Ectodermal cell (in vitro differentiated cells): Measurements from ENCODE around the gene TGFBR3.

ENCODE experiments used
- H3K27ac ChIP-seq: 2 replicates; pipeline ENCODE4 v1.7.0; 2013; ENCODE audit warnings: mild to moderate bottlenecking, low read depth, low read length; ENCODE audit not compliant: insufficient read depth, poor library complexity, severe bottlenecking
- H3K27me3 ChIP-seq: 2 replicates; pipeline ENCODE4 v1.7.0; 2013; ENCODE audit warnings: mild to moderate bottlenecking, low read length; ENCODE audit not compliant: insufficient read depth, control insufficient read depth, poor library complexity, severe bottlenecking
- H3K36me3 ChIP-seq: one replicate; pipeline ENCODE4 v1.7.0; 2013; ENCODE audit warnings: low read length; ENCODE audit not compliant: control insufficient read depth, insufficient read depth
- H3K4me1 ChIP-seq: one replicate; pipeline ENCODE4 v1.7.0; 2013; ENCODE audit warnings: low read length; ENCODE audit not compliant: control insufficient read depth, insufficient read depth
- H3K4me3 ChIP-seq: 2 replicates; pipeline ENCODE4 v1.7.0; 2013; ENCODE audit warnings: low read depth, low read length, control low read depth; ENCODE audit not compliant: insufficient read depth
- H3K9me3 ChIP-seq: 2 replicates; pipeline ENCODE4 v1.7.0; 2013; ENCODE audit warnings: mild to moderate bottlenecking, low read length, moderate library complexity; ENCODE audit not compliant: control insufficient read depth
- WGBS, 2 experiments: methylation state at CpG; one replicate each; pipeline ENCODE4 v1.1.7; 2013; ENCODE audit warnings: missing lambda C conversion rate in 2 of 2; 5-methylcytosine and 5-hydroxymethylcytosine counted together

The TGFBR3 gene

DNA sequence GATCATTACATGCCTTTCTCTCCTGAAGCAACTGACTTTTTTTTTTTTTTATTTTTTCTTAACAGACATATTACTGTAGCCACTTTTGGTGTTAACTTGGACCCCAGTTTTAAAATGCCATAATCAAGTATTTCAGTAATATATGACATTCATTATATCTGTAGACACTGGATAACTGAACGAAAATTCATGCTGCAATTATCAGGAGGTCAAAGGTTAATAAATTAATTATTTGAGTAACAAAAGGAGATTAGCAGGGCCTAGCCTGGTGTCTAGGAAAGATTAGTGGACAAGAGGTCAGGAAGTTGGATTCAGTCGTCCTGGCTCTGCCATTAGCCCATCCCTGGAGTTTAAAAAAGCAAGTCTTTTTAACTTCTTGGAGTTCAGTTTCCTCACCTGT, 168.1 kb downstream of the TGFBR3 start:
- WGBS, 2 experiments = 89 to 90% methylated on average over 2 of the region's 2 CpGs

DNA sequence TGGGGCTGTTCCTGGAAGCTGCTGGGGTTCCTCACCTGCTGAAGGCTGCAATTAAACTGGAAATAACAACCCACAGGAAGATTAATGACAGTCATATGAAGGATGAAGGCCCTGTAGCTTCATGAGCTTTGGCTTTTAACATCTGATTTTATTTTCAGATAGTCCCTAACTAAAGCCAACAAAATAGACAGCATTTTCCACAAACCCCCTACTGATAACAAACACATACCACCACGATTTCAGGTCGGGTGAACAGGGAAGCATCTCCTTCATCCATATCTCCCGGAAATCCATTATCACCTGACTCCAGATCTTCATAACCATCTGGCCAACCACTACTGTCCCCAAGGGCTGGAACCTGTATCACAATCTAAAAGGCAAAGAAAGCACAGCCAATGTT, 169.6 kb downstream of the TGFBR3 start:
- H3K36me3 ChIP-seq = peaks cover 14% of the 10 kb centered on the region
- H3K4me3 ChIP-seq = no peak overlapping the region
- no peaks in the 10 kb centered on the region for H3K9me3 ChIP-seq
- WGBS, 2 experiments = 90 to 94% methylated on average over 3 of the region's 3 CpGs
- H3K27ac ChIP-seq = no peak overlapping the region
- peaks cover 5% of the 10 kb centered on the region for H3K4me1 ChIP-seq
- H3K27me3 ChIP-seq = no peaks in the 10 kb centered on the region

More for the DNA sequence above, 168.1 kb downstream of the TGFBR3 start:
- H3K27me3 ChIP-seq = no peaks in the 10 kb centered on the region
- H3K4me3 ChIP-seq = no peak overlapping the region
- H3K9me3 ChIP-seq = no peaks in the 10 kb centered on the region
- H3K27ac ChIP-seq = no peak overlapping the region
- H3K4me1 ChIP-seq = peaks cover 5% of the 10 kb centered on the region
- peaks cover 15% of the 10 kb centered on the region for H3K36me3 ChIP-seq

DNA sequence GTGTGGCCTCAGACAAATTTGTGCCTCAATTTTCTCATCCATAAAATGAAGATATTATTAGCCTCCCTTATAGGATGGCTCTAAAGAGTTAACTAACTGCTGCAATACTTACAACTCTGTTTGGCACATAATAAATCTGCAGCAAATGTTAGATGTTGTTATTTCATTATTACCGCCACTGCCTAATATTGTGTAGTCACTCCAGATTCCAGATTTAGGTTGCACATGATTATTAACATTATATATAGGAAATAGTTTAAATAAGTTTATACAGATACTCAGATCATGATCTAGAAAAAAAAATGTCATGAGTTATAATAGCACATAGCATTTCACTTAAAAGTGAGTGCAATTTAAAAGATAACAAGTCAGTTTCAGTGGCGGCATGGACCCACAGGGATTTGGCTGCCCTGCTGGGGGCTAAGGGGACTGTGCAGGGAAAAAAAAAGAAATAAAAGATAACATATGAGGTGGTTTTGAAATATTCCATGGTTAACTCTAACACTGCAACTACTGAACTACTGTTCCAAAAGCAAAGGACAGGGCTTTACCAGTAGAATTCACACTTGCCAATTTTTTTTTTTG, 170.4 kb downstream of the TGFBR3 start:
- no peaks in the 10 kb centered on the region for H3K27me3 ChIP-seq
- H3K36me3 ChIP-seq = peaks cover 11% of the 10 kb centered on the region
- 94 to 100% methylated on average over 1 of the region's 2 CpGs for WGBS, 2 experiments
- H3K4me1 ChIP-seq = peaks cover 5% of the 10 kb centered on the region
- H3K9me3 ChIP-seq = no peaks in the 10 kb centered on the region
- no peak overlapping the region for H3K4me3 ChIP-seq
- no peak overlapping the region for H3K27ac ChIP-seq

DNA sequence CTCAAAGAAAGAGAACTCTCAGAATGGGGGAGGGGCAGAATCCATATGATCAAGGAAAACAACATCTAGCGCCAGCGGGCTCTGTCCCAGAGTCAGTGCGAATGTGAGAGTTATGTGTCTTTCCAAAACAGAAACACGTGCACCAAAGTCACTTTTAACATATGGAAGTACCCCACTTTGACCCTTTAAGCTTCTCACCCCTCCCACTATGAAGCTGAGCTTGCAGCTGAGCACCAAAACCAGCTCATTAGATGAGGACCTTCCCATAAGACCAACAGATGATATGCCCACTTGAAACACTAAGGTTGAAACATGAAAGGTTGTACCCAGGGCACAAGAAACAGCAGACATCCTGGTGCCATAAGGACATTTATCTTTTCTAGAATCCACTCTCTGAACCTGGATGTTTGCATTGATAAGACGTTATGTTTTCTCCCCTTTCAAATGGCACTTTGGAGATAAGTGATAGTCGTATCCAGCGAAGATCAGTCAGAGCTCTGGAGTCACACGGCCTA, 171.0 kb downstream of the TGFBR3 start:
- 92 to 94% methylated on average over 8 of the region's 8 CpGs for WGBS, 2 experiments
- H3K4me1 ChIP-seq = peaks cover 5% of the 10 kb centered on the region

DNA sequence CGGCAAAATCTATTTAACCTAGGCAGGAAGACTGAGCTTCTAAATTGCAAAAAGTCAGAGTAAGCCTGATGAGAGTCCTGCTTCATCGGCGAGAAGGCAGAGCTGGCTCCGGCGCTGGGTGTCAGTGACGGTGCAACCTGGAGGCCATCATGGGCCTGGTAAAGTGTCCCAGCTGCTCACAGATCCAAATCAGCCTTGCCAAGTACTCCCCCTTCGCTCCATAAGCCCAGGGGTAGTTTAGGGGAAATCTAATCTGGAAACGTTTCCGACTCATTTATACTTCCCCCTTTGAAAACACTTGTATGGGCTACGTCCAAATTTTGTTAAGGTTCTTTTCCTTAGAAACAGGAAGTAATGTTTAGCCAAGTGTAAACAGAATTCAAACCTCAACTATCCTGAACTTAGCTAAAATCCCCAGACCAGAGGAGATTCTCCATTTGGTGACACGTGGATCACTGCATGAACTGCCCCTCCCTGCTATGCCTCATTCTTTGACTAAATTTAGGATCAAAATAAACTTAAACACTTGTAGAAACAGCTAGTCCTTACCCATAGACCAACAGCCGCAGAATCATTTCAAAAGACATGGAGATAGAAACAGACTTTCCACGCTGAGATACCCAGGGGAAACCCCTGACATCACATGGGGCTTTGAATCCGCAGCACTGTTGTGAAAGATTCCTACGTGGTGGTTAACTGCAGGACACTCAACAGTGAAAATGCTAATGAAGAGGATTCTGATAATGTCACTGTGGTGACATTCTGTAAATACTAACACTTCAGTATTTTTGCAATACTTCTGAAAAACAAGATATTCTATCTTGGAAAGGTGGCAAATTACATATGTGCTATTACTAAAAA, 172.7 kb downstream of the TGFBR3 start:
- H3K27ac ChIP-seq = no peak overlapping the region
- no peak overlapping the region for H3K4me3 ChIP-seq

More for the DNA sequence above, 171.0 kb downstream of the TGFBR3 start:
- Histone ChIP-seq H3K9me3 (no peaks in the 10 kb centered on the region), H3K27me3 (no peaks in the 10 kb centered on the region), H3K4me3 (no peak overlapping the region), H3K27ac (no peak overlapping the region), H3K36me3 (peaks cover 11% of the 10 kb centered on the region)

DNA sequence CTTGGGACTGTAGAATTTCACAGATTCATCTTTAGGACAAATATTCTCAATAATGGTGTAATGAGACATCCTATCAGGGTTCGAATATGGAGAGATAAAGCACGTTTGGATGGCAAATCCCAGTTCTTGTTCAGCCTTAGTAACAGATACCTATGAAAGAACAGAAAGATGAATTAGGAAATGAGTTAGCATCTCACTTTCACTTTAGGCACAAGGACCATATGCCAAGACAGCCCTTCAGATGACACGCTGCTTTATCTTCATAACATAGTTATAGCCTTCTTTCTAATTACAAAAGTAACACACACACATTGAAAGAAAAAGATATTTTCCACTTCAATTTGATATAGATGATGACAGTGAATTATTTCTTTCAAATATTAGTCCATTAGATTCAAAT, 173.6 kb downstream of the TGFBR3 start:
- no peak overlapping the region for H3K4me3 ChIP-seq
- H3K4me1 ChIP-seq = peaks cover 5% of the 10 kb centered on the region
- H3K27ac ChIP-seq = no peak overlapping the region
- H3K36me3 ChIP-seq = no peaks in the 10 kb centered on the region
- no peaks in the 10 kb centered on the region for H3K9me3 ChIP-seq
- no peaks in the 10 kb centered on the region for H3K27me3 ChIP-seq
- WGBS, 2 experiments = 94 to 96% methylated on average over 3 of the region's 3 CpGs

More for the DNA sequence above, 172.7 kb downstream of the TGFBR3 start:
- WGBS, 2 experiments = 64 to 70% methylated on average over 15 of the region's 15 CpGs
- H3K27me3 ChIP-seq = no peaks in the 10 kb centered on the region
- no peaks in the 10 kb centered on the region for H3K36me3 ChIP-seq
- H3K9me3 ChIP-seq = no peaks in the 10 kb centered on the region
- H3K4me1 ChIP-seq = peaks cover 5% of the 10 kb centered on the region

DNA sequence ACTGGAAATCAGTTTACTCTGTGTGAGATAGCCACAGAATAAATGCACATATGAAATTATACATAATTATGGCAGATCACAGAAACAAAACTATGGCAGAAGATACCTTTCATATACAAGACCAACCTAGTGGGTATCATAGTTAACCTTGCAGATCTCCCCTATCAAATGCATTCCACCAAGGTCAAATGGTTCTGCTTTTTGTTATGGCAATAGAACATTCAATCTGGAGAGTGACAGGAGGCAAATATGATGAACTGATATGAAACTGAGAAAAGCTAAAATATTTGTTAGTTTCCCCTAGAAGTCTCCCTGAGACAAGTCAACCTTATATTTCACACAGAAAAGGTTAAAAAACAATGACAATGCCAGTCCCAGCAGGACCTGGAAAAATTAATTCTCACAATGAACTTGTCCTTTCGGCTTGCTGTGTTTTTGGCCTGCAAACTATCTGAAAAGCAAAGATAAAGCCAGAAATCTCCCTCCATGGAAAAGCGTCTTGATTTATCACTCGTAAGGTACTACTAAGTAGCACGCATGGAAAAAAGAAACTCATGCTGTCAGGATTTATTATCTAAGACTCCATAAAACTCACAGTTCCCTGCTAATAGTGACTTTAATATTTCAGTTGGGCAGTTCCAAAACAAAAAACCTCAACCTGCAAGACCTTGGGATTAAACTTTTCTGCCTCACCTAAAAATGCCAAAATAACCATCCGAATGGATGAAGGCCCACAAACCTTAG, 174.3 kb downstream of the TGFBR3 start:
- WGBS, 2 experiments = 95% methylated on average over 5 of the region's 5 CpGs
- H3K4me1 ChIP-seq = peaks cover 5% of the 10 kb centered on the region
- H3K36me3 ChIP-seq = no peaks in the 10 kb centered on the region
- no peaks in the 10 kb centered on the region for H3K9me3 ChIP-seq
- no peak overlapping the region for H3K27ac ChIP-seq
- no peaks in the 10 kb centered on the region for H3K27me3 ChIP-seq
- no peak overlapping the region for H3K4me3 ChIP-seq

DNA sequence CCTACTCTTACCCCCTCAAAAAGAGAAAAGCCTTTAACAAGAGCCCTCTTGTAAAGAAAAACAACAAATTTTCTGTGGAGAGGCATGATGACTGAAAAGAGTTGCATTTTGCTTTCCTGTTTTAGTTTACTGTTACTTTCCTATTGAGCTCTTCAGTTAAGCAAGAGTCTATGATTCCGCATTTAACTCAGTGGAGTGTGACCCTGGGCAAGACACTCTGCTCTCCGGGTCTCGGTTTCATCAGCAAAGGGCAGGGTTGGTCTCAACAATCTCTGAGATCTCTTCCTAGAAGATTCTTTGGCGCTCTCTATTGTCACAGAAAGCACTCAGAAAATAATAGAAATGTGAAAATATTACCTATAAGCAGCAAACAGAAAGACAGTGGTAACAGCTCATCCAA, 175.7 kb downstream of the TGFBR3 start:
- no peaks in the 10 kb centered on the region for H3K36me3 ChIP-seq
- H3K9me3 ChIP-seq = no peaks in the 10 kb centered on the region
- H3K4me3 ChIP-seq = no peak overlapping the region
- peaks cover 5% of the 10 kb centered on the region for H3K4me1 ChIP-seq
- H3K27me3 ChIP-seq = no peaks in the 10 kb centered on the region
- H3K27ac ChIP-seq = no peak overlapping the region
- 77 to 86% methylated on average over 4 of the region's 4 CpGs for WGBS, 2 experiments

DNA sequence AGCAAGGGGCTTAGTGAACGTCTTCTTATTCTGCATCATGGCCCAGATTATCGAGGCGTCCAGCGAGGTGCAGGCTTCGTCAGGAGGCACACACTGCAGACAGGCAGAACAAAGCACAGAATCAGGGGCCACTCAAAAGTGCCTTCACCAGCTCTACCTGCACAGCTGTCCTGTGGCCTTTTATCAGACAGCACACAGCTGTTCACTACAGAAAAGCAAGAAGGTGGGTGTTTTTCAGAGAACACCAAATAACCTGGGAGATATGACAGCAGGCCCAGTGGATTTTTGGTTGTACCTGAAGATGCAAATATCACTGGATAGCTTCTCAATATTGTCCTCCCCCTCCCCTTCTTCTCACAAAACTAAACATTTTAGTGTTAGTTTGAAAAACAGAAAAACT, 177.3 kb downstream of the TGFBR3 start:
- Histone ChIP-seq H3K4me3 (no peak overlapping the region), H3K27ac (no peak overlapping the region), H3K36me3 (no peaks in the 10 kb centered on the region), H3K27me3 (no peaks in the 10 kb centered on the region), H3K4me1 (peaks cover 4% of the 10 kb centered on the region), H3K9me3 (no peaks in the 10 kb centered on the region)
- WGBS, 2 experiments = 91 to 95% methylated on average over 5 of the region's 5 CpGs

DNA sequence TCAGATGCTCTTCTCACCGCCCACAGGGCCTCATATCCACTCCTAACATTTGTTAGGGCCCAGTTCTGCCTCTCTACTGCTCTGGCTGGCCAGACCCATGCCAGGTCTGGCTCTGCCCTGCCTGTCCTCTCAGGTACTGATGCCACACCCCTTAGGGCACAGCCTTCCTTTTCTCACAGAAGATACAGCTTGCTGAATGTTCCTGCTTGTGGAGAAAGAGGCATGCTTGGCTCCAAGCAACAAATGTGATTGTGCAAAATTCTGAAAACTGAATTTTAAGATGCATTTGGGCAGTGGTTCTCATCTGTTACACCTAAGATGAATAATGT, 178.1 kb downstream of the TGFBR3 start:
- Histone ChIP-seq H3K9me3 (no peaks in the 10 kb centered on the region), H3K27me3 (no peaks in the 10 kb centered on the region), H3K4me3 (no peak overlapping the region), H3K36me3 (no peaks in the 10 kb centered on the region), H3K27ac (no peak overlapping the region), H3K4me1 (no peaks in the 10 kb centered on the region)
- 94% methylated on average over 1 of the region's 1 CpG for WGBS, 2 experiments
